Peyer's patch (tissue), 4 donors: ENCODE results near the gene SNX33.

Source experiments
- CTCF ChIP-seq, 6 experiments: fragments of 450-650 bp in 4 of 6; fragments of 200-600 bp in 2 of 6; sonication (generic) in 1 of 6; IDR thresholded peaks; one replicate each; pipeline ENCODE4 v1.5.1; 2017 to 2019; ENCODE audit warnings: antibody characterized with exemption in 6 of 6, mild to moderate bottlenecking in 3 of 6, moderate library complexity in 1 of 6
- POLR2A ChIP-seq, 2 donors: fragments of 450-650 bp; IDR thresholded peaks; one replicate each; pipeline ENCODE4 v1.5.1; 2017; ENCODE audit warnings: antibody characterized with exemption in 2 of 2, mild to moderate bottlenecking in 2 of 2, moderate library complexity in 2 of 2

DNA sequence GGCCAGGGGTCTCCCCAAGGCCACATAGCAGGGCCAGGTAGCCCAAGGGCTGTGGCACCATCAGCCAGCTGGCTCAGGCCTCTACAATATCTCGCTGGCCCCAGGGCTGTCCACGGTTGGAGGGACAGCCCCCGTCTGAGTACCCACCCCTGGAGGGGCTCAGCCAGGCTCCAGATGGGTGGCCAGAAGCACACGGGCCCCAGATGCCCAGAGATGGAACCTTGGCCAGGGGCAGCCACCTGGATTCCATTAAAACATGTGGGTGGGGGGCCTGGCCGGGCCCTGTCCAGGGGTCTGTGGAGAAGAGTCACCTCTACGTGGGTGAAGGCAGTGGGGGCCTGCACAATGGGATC lies 56.5 kb downstream of the SNX33 start:
- TF ChIP-seq CTCF (IDR thresholded peaks at IDR 0.05) = no peak
- no peak for TF ChIP-seq POLR2A (IDR thresholded peaks at IDR 0.05)
